ENCODE data around the gene UBE3C.
A peak's percentile ranks its signal among the peaks of the same experiment; 100 is the strongest.
"Not testable (repeated sequence)": the region's sequence is repeated elsewhere in the genome, so short reads cannot be mapped to it uniquely, and the experiment has no call there.

UBE3C gene

DNA sequence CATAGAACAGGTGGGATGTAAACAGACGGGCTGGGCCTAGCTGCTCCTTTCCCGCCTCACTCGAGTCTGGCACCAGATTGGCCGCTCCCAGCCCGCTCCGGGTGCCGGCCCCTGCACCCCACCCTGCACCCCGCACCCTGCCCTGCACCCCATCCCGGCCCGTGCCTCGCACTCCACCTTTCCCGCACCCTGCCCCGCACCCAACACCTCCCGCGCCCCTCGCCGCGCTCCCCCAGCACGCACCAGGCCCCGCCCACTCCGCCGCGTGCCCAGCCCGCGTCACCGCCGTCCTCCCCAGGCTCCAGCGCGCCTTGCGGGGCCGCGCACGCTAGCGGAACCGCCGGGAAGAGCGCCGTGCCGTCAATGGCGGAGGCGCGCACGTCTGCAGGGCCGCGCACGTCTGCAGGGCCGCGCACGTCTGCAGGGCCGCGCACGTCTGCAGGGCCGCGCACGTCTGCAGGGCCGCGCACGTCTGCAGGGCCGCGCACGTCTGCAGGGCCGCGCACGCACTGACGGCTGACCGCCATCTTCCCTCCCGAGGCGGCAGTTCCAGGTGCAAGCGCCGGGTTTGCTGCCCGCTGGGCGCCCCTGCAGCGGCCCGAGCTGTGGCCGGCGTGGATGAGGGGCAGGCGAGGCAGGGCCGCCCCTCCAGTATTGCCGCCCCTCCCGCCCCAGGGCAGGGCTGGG, at the start of gene UBE3C:
UBE3C (plus strand) TSS at position 503 of the 687 bp plus-strand sequence. CDS start 347 bp downstream, outside the sequence.
- DNase-seq (ENCODE audit: low spot score): peak; percentile 88

DNA sequence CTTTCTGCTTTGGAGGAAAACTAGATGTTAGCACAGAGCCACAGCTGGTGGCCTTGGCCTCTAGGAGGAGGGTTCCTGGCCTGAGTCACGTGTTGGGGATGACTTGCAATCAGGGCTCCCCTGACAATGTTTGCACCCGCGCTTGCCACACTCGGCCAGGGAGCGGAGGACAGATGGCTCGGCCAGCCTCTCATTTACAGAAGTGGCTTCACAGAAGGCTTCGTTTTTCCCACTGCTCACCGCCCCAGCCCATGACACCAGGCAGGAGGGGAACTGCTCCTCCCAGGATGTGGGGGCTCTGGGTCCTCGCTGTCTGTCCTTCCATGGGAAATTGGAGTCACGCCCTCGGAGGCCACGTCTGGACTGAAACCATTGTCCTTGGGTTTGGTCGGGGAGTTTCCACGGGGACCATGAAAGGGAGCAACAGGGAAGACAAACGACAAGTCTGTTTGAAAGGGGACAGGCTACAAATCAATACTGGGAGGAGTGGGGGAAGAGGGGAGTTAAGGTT, 49.6 kb upstream of the UBE3C start:
- DNase-seq (ENCODE audit: low spot score): no peak

DNA sequence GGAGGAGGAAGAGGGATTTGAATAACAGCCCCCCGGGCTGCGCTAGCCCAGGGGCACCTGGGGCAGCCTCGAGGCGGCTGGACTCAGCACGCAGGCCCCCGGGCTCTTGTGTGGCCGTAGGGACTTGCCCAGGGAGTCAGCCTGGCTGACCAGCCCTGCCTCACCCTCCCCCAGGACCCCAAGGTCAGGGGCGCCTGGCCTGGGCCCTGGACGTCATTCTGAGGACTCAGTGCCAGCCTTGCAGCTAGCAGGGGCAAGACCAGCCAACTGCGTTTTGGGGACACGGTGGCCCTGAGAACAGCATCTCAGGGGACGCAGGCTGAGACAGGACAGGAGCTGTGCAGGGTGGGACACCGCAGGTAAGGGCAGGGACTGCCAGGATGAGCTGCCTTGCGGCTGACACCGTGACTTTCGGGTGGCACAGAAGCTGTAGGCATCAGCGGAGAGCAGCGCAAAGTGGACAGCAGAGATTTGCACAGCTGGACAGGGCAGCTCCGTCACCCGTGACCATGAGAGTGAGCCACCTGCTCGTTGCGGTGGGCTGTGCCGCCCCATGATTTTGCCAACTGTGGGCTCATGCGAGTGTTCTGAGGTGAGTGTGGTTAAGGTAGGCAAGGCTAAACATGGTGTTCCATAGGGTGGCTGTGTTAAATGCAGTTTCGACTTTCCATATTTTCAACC, 48.1 kb upstream of the UBE3C start:
- no peak for DNase-seq (ENCODE audit: low spot score)

DNA sequence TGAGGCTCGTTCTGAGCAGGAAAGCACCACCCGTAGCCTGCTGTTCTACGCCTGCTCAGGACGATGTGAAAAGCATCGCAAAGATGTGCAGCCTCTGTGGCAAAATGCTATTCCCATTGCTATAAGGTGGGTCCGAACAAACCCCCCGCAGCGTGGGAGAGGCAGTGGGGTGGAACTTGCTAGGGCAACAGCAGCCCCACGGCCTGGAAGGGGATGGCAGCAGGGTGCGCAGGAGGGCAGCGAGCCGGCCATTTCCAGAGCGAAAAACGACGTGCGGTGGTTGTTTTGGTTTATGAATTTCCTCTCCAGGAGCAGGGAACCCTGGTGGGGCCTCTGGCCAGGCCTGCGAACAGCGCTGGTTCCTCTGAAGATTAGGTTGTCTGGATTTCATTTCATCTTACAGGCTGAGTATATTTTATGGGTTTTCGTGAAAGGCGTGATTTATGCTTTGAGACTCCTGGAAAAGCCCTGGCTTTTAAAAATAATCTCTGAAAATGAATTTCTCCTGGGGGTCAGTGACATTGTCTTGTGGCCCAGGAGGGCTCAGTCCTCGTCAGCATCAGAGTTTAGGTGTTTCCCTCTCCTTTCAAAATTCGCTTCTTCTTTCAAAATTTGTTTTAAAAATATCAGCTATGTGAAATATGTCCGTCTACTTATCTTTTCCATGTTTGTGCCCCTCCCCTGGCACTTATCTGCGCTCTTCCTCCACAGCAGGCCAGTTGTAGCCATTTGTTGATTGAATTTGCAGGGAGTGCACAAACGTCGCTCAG, 42.3 kb upstream of the UBE3C start:
- no peak for DNase-seq (ENCODE audit: low spot score)

DNA sequence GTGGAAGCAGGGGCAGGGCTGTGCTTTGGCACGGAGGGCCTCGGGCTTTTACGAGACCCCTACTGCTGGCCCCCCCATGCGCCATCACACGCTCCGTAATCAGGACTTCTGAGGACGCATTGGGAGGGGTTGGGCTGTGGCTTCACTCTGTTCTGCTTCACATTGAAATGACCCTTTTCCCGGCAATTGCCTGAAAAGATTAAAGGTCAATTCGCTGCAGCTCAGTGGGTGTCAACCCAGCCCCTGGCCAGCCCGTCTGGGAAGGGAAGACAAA, 41.7 kb upstream of the UBE3C start:
- no peak for DNase-seq (ENCODE audit: low spot score)

DNA sequence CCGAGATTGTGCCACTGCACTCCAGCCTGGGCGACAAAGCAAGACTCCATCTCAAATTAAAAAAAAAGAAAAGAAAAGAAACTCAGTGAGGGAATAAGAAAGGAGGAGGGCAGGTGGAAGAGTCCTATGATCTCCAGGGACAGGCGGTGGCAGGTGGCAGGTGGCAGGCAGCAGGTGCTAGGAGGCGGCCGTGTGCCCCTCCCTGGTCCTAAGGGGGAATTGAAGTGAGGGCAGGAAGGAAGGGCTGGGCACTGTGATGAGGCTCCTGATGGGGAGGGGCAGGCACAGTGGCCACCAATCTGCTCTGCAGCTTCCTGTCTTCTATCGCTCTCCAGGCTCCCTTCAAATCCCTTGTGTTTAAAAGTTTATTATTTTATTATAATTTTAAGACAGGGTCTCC, 41.2 kb upstream of the UBE3C start:
- no peak for DNase-seq (ENCODE audit: low spot score)

DNA sequence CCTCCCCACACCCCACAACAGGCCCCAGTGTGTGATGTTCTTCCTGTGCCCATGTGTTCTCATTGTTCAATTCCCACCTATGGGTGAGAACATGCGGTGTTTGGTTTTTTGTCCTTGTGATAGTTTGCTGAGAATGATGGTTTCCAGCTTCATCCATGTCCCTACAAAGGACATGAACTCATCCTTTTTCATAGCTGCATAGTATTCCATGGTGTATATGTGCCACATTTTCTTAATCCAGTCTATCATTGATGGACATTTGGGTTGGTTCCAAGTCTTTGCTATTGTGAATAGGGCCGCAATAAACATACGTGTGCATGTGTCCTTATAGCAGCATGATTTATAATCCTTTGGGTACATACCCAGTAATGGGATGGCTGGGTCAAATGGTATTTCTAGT, 38.7 kb upstream of the UBE3C start:
- not testable (repeated sequence) for DNase-seq (ENCODE audit: low spot score)

DNA sequence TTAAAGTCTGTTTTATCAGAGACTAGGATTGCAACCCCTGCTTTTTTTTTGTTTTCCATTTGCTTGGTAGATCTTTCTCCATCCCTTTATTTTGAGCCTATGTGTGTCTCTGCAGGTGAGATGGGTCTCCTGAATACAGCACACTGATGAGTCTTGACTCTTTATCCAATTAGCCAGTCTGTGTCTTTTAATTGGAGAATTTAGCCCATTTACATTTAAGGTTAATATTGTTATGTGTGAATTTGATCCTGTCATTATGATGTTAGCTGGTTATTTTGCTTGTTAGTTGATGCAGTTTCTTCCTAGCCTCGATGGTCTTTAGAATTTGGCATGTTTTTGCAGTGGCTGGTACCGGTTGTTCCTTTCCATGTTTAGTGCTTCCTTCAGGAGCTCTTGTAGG, 35.1 kb upstream of the UBE3C start:
- DNase-seq (ENCODE audit: low spot score): not testable (repeated sequence)

DNA sequence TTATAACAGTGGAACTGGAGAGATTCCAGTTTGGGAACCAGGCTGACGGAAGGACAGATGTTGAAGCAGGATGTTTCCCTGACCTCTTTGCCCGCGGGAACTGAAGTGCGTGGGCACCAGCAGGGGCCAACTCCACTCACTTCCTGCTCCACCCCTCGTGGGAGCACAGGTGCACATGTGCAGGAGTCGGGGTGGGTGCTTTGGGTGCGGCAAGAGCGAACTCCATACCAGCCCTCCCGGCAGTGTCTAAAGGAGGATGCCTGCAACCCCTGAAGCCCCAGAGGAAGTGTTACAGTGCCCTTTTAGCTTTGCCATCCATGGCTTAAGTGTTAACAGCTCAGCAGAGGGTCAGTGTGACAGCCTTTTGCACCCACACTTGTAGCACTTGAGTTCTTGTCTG, 27.4 kb upstream of the UBE3C start:
- DNase-seq (ENCODE audit: low spot score): no peak

DNA sequence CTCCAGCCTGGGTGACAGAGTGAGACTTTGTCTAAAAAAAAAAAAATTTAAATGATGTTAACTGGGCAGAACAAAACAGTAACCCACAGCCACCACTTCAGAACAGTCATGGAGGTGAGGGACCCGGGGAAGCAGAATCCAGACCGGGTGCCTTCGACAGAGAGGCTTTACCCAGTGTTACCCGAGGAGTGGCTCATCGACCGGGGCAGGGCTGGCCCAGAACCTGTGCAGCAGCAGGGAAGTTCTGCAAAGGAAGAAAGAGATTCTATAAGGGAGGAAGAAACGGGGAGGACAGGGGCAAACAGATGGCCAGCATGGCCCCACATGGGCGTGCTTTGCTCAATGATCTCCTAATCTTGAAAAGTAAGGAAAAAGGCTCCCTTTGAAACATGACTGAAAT, 26.0 kb upstream of the UBE3C start:
- no peak for DNase-seq (ENCODE audit: low spot score)

DNA sequence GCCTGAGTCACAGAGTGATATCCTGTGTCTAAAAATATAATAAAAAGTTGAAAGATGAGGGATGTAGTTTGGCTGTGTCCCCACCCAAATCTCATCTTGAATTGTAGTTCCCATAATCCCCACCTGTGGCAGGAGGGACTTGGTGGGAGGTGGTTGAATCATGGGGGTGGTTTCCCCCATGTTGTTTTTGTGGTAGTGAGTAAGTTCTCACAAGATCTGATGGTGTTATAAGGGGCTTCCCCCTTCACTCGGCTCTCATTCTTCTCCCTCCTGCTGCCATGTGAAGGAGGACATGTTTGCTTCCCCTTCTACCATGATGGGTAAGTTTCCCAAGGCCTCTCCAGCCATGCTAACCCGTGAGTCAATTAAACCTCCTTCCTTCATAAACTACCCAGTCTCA, 25.1 kb upstream of the UBE3C start:
- no peak for DNase-seq (ENCODE audit: low spot score)

DNA sequence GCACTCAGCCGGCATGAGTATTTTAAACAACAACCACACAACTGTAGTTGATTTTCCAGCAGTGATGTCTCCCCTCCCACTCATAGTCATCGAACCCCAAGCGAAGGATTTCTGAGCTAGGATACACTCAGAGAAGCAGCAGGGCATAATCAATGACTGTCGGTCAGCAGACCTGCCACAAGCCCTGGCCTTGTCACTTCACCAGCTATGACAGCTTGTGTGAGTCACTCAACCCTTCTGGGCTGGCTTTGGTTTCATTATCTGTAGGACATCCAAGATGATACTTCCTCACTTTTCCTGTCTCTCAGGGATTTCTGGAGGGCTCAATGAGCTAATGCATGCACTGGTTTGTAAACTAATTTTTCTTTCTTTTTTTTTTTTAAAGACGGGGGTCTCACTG, 22.0 kb upstream of the UBE3C start:
- DNase-seq (ENCODE audit: low spot score): no peak

DNA sequence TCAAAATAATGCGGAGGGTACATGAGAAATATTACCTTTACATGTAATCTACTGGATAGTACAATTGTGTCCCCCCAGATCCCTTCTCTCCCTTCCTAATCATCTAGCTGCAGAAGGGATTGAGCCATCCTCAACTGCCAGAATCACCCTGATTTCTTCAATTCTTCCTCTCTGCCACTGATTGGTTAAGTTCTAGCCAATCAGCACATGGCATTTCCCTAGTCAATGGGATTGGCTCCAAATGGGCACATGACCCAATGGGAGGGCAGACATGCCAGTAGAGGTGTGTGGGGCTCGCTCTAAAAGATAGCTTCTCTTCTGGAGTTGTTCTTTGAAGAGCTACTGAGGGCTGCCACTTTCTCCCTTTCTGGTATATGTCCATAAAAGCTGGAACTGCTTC, 20.9 kb upstream of the UBE3C start:
- DNase-seq (ENCODE audit: low spot score): no peak

DNA sequence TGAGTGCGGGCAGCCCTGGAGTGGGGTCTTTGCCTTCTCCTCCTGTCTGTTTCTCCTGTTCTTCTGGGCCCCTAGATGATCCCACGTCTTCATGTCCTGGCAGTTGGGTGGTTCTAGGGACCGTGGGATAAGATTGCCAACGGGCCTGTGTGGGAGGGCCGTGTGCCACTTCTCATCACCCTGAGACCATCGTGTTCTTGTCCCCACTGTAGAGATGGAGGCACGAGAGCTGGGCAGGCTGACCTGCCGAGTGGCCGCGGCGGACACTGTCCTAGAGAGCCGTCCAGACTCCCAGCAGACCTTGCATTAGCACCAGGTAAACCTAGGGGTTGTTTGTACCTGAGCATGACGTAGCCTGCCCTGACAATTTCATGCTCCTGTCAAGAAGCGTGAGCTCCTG, 18.5 kb upstream of the UBE3C start:
- DNase-seq (ENCODE audit: low spot score): no peak

DNA sequence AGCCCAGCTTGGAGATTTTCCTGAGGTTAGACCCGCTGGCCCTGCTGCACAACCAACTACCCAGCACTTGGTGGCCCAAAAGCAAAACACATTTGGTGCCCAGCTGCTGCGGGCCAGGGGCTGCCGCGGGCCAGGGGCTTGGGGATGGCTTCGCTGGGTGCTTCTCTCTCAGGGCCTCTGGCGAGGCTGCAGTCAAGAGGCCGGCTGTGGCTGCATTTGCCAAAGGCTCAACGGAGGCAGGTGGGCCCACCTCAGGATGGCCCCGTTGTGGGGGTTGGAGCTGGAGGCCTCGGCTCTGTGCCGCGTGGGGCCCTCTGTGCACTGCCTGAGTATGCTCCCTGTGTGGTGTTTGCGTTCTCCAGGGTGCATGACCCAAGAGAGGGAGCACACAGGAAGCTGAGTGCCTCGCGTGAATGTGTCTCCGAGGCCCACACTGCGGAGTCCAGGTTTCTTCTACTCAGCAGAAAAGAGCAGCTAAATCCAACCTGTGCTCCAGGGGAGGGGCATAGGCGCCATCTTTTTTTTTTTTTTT, 17.5 kb upstream of the UBE3C start:
- no peak for DNase-seq (ENCODE audit: low spot score)

DNA sequence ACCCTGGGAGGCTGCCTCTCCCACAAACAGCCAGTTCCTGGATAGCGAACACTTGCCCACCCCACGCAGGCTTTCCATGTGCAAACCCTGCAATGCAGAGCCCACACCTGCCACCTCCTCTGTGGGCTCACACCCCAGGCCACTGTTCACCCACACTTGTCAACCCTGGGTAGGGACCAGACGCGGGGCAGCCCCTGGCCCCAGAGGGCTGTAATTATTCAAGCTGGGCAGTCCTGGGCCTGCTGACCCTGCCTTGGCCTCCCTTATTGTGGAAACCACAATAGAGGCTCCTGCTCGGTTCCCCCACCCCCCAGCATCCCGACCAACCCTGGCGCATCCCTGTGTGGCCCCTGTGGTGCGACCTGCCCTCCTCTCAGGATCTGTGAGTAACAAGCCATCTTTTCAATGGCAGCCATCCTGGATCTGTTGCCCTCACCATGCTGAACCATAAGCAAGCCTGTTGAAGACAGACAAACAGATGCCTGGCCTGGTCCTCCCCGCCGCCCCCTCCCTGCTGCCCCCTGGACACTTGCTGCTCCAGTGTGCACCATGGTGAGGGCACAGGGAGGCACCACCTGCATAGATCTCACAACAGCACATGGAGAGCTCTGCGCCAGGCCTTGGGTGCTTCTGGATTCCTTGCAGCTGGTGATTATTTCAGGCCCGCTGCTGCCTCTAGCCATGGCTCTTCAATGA, 15.8 kb upstream of the UBE3C start:
- DNase-seq (ENCODE audit: low spot score): no peak

DNA sequence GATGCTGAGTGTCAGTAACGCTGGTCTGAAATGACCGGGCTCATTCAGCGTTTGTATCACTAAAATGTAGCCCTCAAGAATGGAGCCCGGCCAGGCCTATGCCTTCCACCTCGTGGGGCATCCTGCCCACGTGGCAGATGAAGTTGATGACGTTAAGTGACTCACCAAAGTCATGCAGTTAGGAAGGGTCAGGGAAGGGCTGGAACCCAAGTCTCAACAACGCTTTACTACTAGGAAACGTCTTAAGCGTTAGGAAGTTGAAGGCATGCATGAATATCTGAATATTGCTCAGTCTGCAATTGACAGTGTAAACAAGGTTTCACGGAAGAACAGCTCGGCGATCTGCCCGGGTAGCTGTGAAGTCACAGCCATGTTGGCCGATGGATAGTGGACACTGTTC, 14.0 kb upstream of the UBE3C start:
- no peak for DNase-seq (ENCODE audit: low spot score)

DNA sequence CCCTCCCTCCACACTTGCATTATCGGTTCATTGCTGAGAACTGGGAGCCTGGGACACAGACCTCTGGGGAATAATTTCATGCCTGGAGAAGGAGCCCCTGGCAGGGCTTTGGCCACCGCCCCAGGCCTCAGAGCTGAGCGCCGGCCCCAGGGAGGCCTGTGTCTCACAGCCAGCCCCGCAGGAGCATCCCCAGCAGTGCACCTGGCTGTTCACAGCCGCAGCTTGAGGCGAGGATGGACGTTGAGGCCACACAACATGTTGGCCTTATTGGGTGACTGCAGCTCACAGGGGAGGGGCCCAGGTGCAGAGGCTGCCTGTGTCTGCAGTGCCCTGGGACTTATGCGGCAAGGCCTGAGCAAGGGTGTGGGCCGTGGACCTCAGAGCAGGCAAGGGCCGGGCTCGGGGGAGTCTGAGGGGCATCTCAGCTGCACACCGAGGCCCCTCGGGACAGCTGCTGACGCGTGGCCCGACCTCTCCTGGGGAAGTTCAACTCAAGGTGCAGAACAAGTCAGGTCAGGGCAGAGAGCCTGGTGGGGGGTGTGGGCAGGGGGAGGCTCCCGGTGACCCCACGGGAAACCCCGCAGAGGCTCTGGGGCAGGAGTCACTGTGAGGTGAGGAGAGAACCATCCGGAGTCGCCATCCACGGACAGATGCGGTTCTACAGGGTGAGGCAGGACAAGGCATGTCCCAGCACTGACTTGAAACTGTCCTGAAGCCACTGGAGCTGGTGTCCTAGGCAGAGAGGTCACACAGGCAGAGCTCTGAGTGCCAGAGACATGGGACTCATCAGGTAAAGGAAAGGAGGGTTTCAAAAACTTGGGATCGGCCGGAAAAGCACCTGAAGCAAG, 13.1 kb upstream of the UBE3C start:
- no peak for DNase-seq (ENCODE audit: low spot score)

DNA sequence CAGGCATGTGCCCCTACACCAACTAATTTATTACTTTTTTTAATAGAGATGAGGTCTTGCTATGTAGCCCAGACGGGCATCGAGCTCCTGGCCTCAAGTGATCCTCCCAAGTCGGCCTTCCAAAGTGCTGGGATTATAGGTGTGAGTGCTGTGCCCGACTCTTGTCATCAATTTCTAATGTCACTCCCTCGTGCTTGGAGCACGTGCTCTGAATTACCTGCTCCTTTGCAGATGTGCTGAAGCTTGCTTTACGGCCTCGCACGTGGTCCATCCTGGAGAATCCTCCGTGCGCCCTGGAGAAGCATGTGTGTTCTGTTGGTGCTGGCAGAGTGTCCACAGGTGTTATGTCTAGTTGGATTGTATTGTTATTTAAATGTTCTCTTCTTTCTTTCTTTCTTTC, 11.8 kb upstream of the UBE3C start:
- DNase-seq (ENCODE audit: low spot score): no peak

DNA sequence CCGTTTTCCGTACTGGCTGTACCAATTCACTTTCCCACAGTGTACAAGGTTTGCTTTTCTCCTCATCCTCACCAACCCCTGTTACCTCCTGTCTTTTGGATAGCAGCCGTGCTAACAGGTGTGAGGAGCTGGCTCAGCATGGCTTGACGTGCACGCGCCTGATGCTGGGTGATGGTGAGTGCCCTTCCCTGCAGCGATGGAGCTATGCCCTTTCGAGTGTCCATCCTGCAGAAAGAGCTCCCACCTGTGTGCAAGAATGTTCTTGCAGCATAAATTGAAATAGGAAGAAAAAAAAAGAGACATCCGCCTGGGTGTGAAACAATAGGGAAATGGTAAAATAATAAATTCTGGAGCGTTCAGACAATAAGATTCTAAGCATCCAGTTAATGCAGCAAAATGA, 9.5 kb upstream of the UBE3C start:
- DNase-seq (ENCODE audit: low spot score): no peak

DNA sequence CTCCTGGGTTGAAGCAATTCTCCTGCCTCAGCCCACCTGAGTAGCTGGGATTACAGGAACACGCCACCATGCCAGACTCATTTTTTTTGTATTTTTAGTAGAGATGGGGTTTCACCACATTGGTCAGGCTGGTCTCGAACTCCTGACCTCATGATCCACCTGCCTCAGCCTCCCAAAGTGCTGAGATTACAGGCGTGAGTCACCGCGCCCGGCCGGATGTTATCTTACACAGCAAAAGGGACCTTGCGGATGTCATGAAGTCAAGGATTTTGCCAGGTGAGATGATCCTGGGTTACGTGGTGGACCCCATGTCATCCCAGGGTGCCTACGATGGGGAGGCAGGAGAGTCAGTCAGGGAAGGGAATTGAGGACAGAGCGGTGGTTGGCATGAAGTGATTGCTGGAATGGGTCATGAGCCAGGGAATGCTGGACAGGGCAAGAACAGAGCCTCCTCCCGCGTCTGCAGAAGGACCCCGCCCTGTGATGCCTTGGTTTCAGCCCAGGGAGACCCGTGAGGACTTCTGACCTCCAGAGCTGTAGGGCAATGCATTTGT, 8.7 kb upstream of the UBE3C start:
- DNase-seq (ENCODE audit: low spot score): no peak
